GM23338 (cell line): Measurements from ENCODE around the gene MED19. TPM values are rescaled to one million over a fixed set of nuclear protein-coding genes. Genes with fewer than 3 reads are reported as not detected.

Experiments used
- ATAC-seq: fragments of 200-7000 bp; cut with Tn5 transposase; 3 replicates; pipeline ENCODE4 v1.9.1; 2020
- DNase-seq: peaks from one replicate; pipeline ENCODE4 v3.0.0-alpha.2; 2015; ENCODE audit warnings: low spot score
- H2AFZ ChIP-seq: fragments of 200-600 bp; sonication (generic); 2 replicates; pipeline ENCODE4 v1.8.0; 2016; ENCODE audit warnings: antibody characterized with exemption, mild to moderate bottlenecking, moderate library complexity
- H3F3A ChIP-seq: fragments of 200-600 bp; sonication (generic); replicated peaks from 2 replicates; pipeline ENCODE4 v1.8.0; 2017; ENCODE audit warnings: antibody characterized with exemption, mixed run types, low read depth
- H3K27ac ChIP-seq: fragments of 200-600 bp; sonication (generic); 2 replicates; pipeline ENCODE4 v1.6.1; 2016; ENCODE audit warnings: low read depth
- H3K27me3 ChIP-seq: fragments of 200-600 bp; sonication (generic); 2 replicates; pipeline ENCODE4 v1.8.0; 2016; ENCODE audit warnings: mild to moderate bottlenecking, mixed run types, moderate library complexity; ENCODE audit not compliant: insufficient read depth
- H3K36me3 ChIP-seq: fragments of 200-600 bp; sonication (generic); 2 replicates; pipeline ENCODE4 v1.8.0; 2016; ENCODE audit warnings: mild to moderate bottlenecking; ENCODE audit not compliant: insufficient read depth
- H3K4me1 ChIP-seq: fragments of 200-600 bp; sonication (generic); 2 replicates; pipeline ENCODE4 v1.8.0; 2016; ENCODE audit warnings: mild to moderate bottlenecking, moderate library complexity; ENCODE audit not compliant: insufficient read depth
- H3K4me2 ChIP-seq: fragments of 200-600 bp; sonication (generic); 2 replicates; pipeline ENCODE4 v1.7.1; 2017; ENCODE audit warnings: mixed run types
- H3K4me3 ChIP-seq: fragments of 200-600 bp; sonication (generic); 2 replicates; pipeline ENCODE4 v1.6.1; 2016; ENCODE audit warnings: mixed run types
- H3K79me2 ChIP-seq: fragments of 200-600 bp; sonication (generic); replicated peaks from 2 replicates; pipeline ENCODE4 v1.8.0; 2017; ENCODE audit warnings: mild to moderate bottlenecking; ENCODE audit not compliant: insufficient read depth
- H3K9me2 ChIP-seq: fragments of 200-600 bp; sonication (generic); 2 replicates; pipeline ENCODE4 v1.8.0; 2017; ENCODE audit not compliant: insufficient read depth
- H4K20me1 ChIP-seq: fragments of 200-600 bp; sonication (generic); replicated peaks from 2 replicates; pipeline ENCODE4 v1.8.0; 2017; ENCODE audit warnings: mild to moderate bottlenecking; ENCODE audit not compliant: insufficient read depth
- H3K27ac Mint-ChIP-seq: 2 replicates; pipeline ENCODE4 v1.8.0; 2020; ENCODE audit warnings: inconsistent platforms, mild to moderate bottlenecking, moderate library complexity, mixed read lengths
- H3K27me3 Mint-ChIP-seq: 3 replicates; pipeline ENCODE4 v1.8.0; 2022; ENCODE audit warnings: low read depth, mild to moderate bottlenecking, moderate library complexity, mixed read lengths, inconsistent platforms; ENCODE audit not compliant: insufficient read depth, poor library complexity
- H3K36me3 Mint-ChIP-seq: 3 replicates; pipeline ENCODE4 v1.8.0; 2021; ENCODE audit warnings: low read depth, mild to moderate bottlenecking, inconsistent platforms, moderate library complexity, mixed read lengths
- H3K4me1 Mint-ChIP-seq: 3 replicates; pipeline ENCODE4 v1.8.0; 2020; ENCODE audit warnings: mild to moderate bottlenecking, inconsistent platforms, mixed read lengths
- H3K4me3 Mint-ChIP-seq: 3 replicates; pipeline ENCODE4 v1.8.0; 2021; ENCODE audit warnings: moderate library complexity, mild to moderate bottlenecking, inconsistent platforms, mixed read lengths
- H3K9me3 Mint-ChIP-seq: 3 replicates; pipeline ENCODE4 v1.8.0; 2020; ENCODE audit warnings: moderate library complexity, mild to moderate bottlenecking, inconsistent platforms, mixed read lengths
- CREB1 ChIP-seq: fragments of 250-450 bp; sonication (Bioruptor Pico); IDR thresholded peaks from 2 replicates; pipeline ENCODE4 v1.5.0; 2020; ENCODE audit warnings: low read depth, mild to moderate bottlenecking, moderate library complexity
- CTCF ChIP-seq, 2 experiments: fragments of 200-600 bp in 1 of 2; sonication (generic) in 1 of 2; conservative IDR thresholded peaks; 2 replicates each; pipeline versions ENCODE4 v1.5.1 to v1.6.1; 2016 to 2017; ENCODE audit warnings: antibody characterized with exemption in 2 of 2, low read depth in 2 of 2, mild to moderate bottlenecking in 2 of 2, moderate library complexity in 1 of 2
- ETS1 ChIP-seq: IDR thresholded peaks from 2 replicates; pipeline ENCODE4 v1.6.1; 2016; ENCODE audit warnings: antibody characterized with exemption
- EZH2 ChIP-seq: fragments of 200-600 bp; sonication (generic); IDR thresholded peaks from one replicate; pipeline ENCODE4 v1.8.0; 2017; ENCODE audit warnings: antibody characterized with exemption, mild to moderate bottlenecking, low read depth; ENCODE audit not compliant: unreplicated experiment
- EZH2phosphoT487 ChIP-seq: fragments of 200-600 bp; sonication (generic); IDR thresholded peaks from one replicate; pipeline ENCODE4 v1.8.1; 2018; ENCODE audit warnings: antibody characterized with exemption; ENCODE audit not compliant: unreplicated experiment
- JUNB ChIP-seq: IDR thresholded peaks from one replicate; pipeline ENCODE4 v1.6.1; 2016; ENCODE audit warnings: antibody characterized with exemption; ENCODE audit not compliant: unreplicated experiment
- NANOG ChIP-seq: IDR thresholded peaks from 2 replicates; pipeline ENCODE4 v1.6.1; 2016; ENCODE audit warnings: antibody characterized with exemption, borderline replicate concordance
- POLR2AphosphoS5 ChIP-seq: IDR thresholded peaks from 2 replicates; pipeline ENCODE4 v1.6.1; 2016; ENCODE audit warnings: antibody characterized with exemption, low read depth
- REST ChIP-seq: IDR thresholded peaks from one replicate; pipeline ENCODE4 v1.6.1; 2018; ENCODE audit warnings: antibody characterized with exemption; ENCODE audit not compliant: unreplicated experiment
- STAT1 ChIP-seq: IDR thresholded peaks from one replicate; pipeline ENCODE4 v1.6.1; 2016; ENCODE audit warnings: antibody characterized with exemption; ENCODE audit not compliant: unreplicated experiment
- ZNF114 ChIP-seq: fragments of 250-450 bp; sonication (Bioruptor Pico); IDR thresholded peaks from 2 replicates; pipeline ENCODE4 v1.5.0; 2020; ENCODE audit warnings: mild to moderate bottlenecking, moderate library complexity
- ZNF331 ChIP-seq: fragments of 250-450 bp; sonication (Bioruptor Pico); IDR thresholded peaks from 2 replicates; pipeline ENCODE4 v1.5.0; 2020; ENCODE audit warnings: low read depth, mild to moderate bottlenecking, moderate library complexity
- ZNF462 ChIP-seq: fragments of 250-450 bp; sonication (Bioruptor Pico); IDR thresholded peaks from 2 replicates; pipeline ENCODE4 v1.5.0; 2020; ENCODE audit warnings: mild to moderate bottlenecking, moderate library complexity
- polyA plus RNA-seq: library from polyadenylated mRNA; unstranded; fragments of >200 nt; fragmentation: Nextera tagmentation; extraction: Ambion mirVana; gene quantifications from 2 replicates; pipeline ENCODE4 v1.2.1, GENCODE V29; 2016
- total RNA-seq: library from RNA; depleted of rRNA; stranded (reverse); fragments of >200 nt; shearing (Covaris generic); gene quantifications from 2 replicates; pipeline ENCODE4 v1.2.3, GENCODE V29; 2014

Gene MED19
- total and polyA plus RNA-seq, 2 experiments from 2014 or later, result 17.7 to 64.9 TPM

- H3K36me3 Mint-ChIP-seq, result peaks cover 79% of the 10 kb centered on the region
- no peak overlapping the region for H3K27ac ChIP-seq
- no peak overlapping the region for H3K4me3 ChIP-seq
- peaks cover 11% of the 10 kb centered on the region for H4K20me1 ChIP-seq
- no peaks in the 10 kb centered on the region for H3K4me1 ChIP-seq
- no peaks in the 10 kb centered on the region for H3K79me2 ChIP-seq
- H3K27me3 ChIP-seq, result no peaks in the 10 kb centered on the region
- H3K27ac Mint-ChIP-seq, result no peak overlapping the region
- no peak overlapping the region for H2AFZ ChIP-seq
- H3K9me3 Mint-ChIP-seq, result no peaks in the 10 kb centered on the region
- H3K36me3 ChIP-seq, result peaks cover 41% of the 10 kb centered on the region
- H3K4me3 Mint-ChIP-seq, result no peak overlapping the region
- H3K9me2 ChIP-seq, result no peaks in the 10 kb centered on the region
- H3K27me3 Mint-ChIP-seq, result peaks cover 6% of the 10 kb centered on the region
- peaks cover 16% of the 10 kb centered on the region for H3F3A ChIP-seq
- DNase-seq (no peak), ATAC-seq (no peak)
- H3K4me2 ChIP-seq, result no peak overlapping the region
- TF ChIP-seq ETS1 (no peak), EZH2phosphoT487 (no peak), ZNF114 (CRISPR knock-in tag) (no peak), EZH2 (no peak), STAT1 (no peak), JUNB (no peak), ZNF331 (CRISPR knock-in tag) (no peak), NANOG (no peak), REST (no peak), ZNF462 (no peak), CTCF (conservative IDR thresholded peaks at IDR 0.05; ENCODE audit: low read depth in 2 of 2) (no peak), CREB1 (no peak), POLR2AphosphoS5 (no peak)
- no peaks in the 10 kb centered on the region for H3K4me1 Mint-ChIP-seq
These were observed 13.1 kb downstream of the MED19 start for GRCh38 chr11:57698843-57699365.
